Measurements from ENCODE around the gene WNT4. TPM values are rescaled to one million over a fixed set of nuclear protein-coding genes. Genes with fewer than 3 reads are reported as not detected.

WNT4 gene
- total and polyA plus RNA-seq, 9 of the 15 experiments (the other 6 are each of a cell fraction or from before 2014, with no cell fraction given), result 0.01 TPM; not detected in 8

GRCh38 chr1:22141554-22142314 lies 1.2 kb downstream of the WNT4 start:
- Histone ChIP-seq H3K27me3 (ENCODE audit: control insufficient read depth in 2 of 2, insufficient read depth in 2 of 2, low read length in 2 of 2) (peaks cover 76 to 79% of the 10 kb centered on the region in 2 experiments), H4K20me1 (replicated peaks; ENCODE audit: control insufficient read depth, insufficient read depth, low read length) (peaks cover 36% of the 10 kb centered on the region), H3K79me2 (ENCODE audit: control insufficient read depth, insufficient read depth, low read length) (no peaks in the 10 kb centered on the region), H3K9me3 (replicated peaks; ENCODE audit: control insufficient read depth, insufficient read depth, low read depth, low read length) (no peaks in the 10 kb centered on the region), H3K4me3 (no peak overlapping the region), H3K4me2 (ENCODE audit: insufficient read depth, low read length) (no peak overlapping the region), H3K27ac (ENCODE audit: extremely low read depth, low read depth, low read length) (no peak overlapping the region), H3K9ac (ENCODE audit: insufficient read depth in 1 of 2, low read depth in 2 of 2, low read length in 2 of 2) (no peak overlapping the region), H3K36me3 (ENCODE audit: control insufficient read depth, insufficient read depth, low read length) (no peaks in the 10 kb centered on the region), H3K4me1 (replicated peaks in 1 of 2; ENCODE audit: control insufficient read depth in 2 of 2, insufficient read depth in 2 of 2, low read length in 2 of 2) (peaks cover 0 to 28% of the 10 kb centered on the region in 2 experiments; a peak in 2 of 5 replicates), H2AFZ (ENCODE audit: low read depth, low read length) (no peak overlapping the region), H3K9me1 (ENCODE audit: control insufficient read depth, insufficient read depth, low read length) (no peaks in the 10 kb centered on the region)
- TF ChIP-seq EGR1 (conservative IDR thresholded peaks at IDR 0.05) (peak; percentile 20; the same call in 1 of the 2 replicates), ELK1 (CRISPR knock-in tag; IDR thresholded peaks at IDR 0.05) (no peak)
- WGBS (ENCODE audit: insufficient coverage, low coverage, missing lambda C conversion rate), result 23% methylated on average over 25 of the region's 28 CpGs
- in situ Hi-C loops (cut with MboI), result no loop called here
- no peak for FAIRE-seq
- intact Hi-C loops (cut with micrococcal nuclease), result no loop called here
- no TSS peak for BruUV-seq (replicated peaks)
- DNase-seq (ENCODE audit: extremely low read depth in 1 of 4, low spot score in 3 of 4), result no peak
- ChIA-PET CTCF (ENCODE audit: low intra/inter-chr PET ratio) (no interaction called here), POLR2A (interaction anchor here (0.5 to 0.7 kb wide), 5 partner anchors 10 to 744 kb away, joined by 3 read pairs; no protein-coding TSS in a partner anchor)
- ATAC-seq, result no peak

- no peaks in the 10 kb centered on the region for H3K9me1 ChIP-seq (ENCODE audit: control insufficient read depth, insufficient read depth, low read length)
- no TSS peak for BruUV-seq (replicated peaks)
- FAIRE-seq (no peak), ATAC-seq (no peak), DNase-seq (ENCODE audit: extremely low read depth in 1 of 4, low spot score in 3 of 4) (no peak)
- no peaks in the 10 kb centered on the region for H3K36me3 ChIP-seq (ENCODE audit: control insufficient read depth, insufficient read depth, low read length)
- no peak overlapping the region for H3K4me3 ChIP-seq
- H3K79me2 ChIP-seq (ENCODE audit: control insufficient read depth, insufficient read depth, low read length), result no peaks in the 10 kb centered on the region
- H3K27me3 ChIP-seq (ENCODE audit: control insufficient read depth in 2 of 2, insufficient read depth in 2 of 2, low read length in 2 of 2), result peaks cover 73 to 90% of the 10 kb centered on the region in 2 experiments
- no peak overlapping the region for H3K27ac ChIP-seq (ENCODE audit: extremely low read depth, low read depth, low read length)
- in situ Hi-C loops (cut with MboI), result no loop called here
- peaks cover 0 to 28% of the 10 kb centered on the region in 2 experiments; a peak in 2 of 5 replicates for H3K4me1 ChIP-seq (replicated peaks in 1 of 2; ENCODE audit: control insufficient read depth in 2 of 2, insufficient read depth in 2 of 2, low read length in 2 of 2)
- no peak overlapping the region for H3K9ac ChIP-seq (ENCODE audit: insufficient read depth in 1 of 2, low read depth in 2 of 2, low read length in 2 of 2)
- no peaks in the 10 kb centered on the region for H3K9me3 ChIP-seq (replicated peaks; ENCODE audit: control insufficient read depth, insufficient read depth, low read depth, low read length)
- POLR2A ChIA-PET, result interaction anchor here (0.6 to 1.6 kb wide), 6 partner anchors 12 to 1087 kb away, joined by 3 to 6 read pairs (median 3); no protein-coding TSS in a partner anchor
- no peak overlapping the region for H2AFZ ChIP-seq (ENCODE audit: low read depth, low read length)
- CTCF ChIA-PET (ENCODE audit: low intra/inter-chr PET ratio), result no interaction called here
- peaks cover 44% of the 10 kb centered on the region for H4K20me1 ChIP-seq (replicated peaks; ENCODE audit: control insufficient read depth, insufficient read depth, low read length)
- intact Hi-C loops (cut with micrococcal nuclease), result no loop called here
- no peak for TF ChIP-seq PKNOX1 (IDR thresholded peaks at IDR 0.05)
- TF ChIP-seq TFAP4 (CRISPR knock-in tag; IDR thresholded peaks at IDR 0.05; ENCODE audit: borderline replicate concordance), result 0 out of 2 replicates have a peak, but pooled peaks have one; percentile 17
- 1% methylated on average over 5 of the region's 5 CpGs for WGBS (ENCODE audit: insufficient coverage, low coverage, missing lambda C conversion rate)
- H3K4me2 ChIP-seq (ENCODE audit: insufficient read depth, low read length), result no peak overlapping the region
Observed at GRCh38 chr1:22140694-22141093, 2.2 kb downstream of the WNT4 start.
